Activated T-helper 2 cell treated with anti-CD3 and anti-CD28 coated beads, Interferon-gamma antibody, Interleukin-2, Interleukin-4, amounts not matched to agents 10 μg/mL and 5 μg/mL and 100 μg/mL, durations not matched to agents 14 hours and 24 hours and 36 hours (primary cell): Measurements from ENCODE around the gene SRGAP2C. TPM values are rescaled to one million over a fixed set of nuclear protein-coding genes. Genes with fewer than 3 reads are reported as not detected.
"Not testable (repeated sequence)": the region's sequence is repeated elsewhere in the genome, so short reads cannot be mapped to it uniquely, and the experiment has no call there.

Source experiments
- DNase-seq: peaks from one replicate; pipeline ENCODE4 v3.0.0; 2021; ENCODE audit warnings: low spot score
- H3K27ac Mint-ChIP-seq: one replicate; pipeline ENCODE4 v1.8.0; 2021; ENCODE audit warnings: mixed read lengths
- H3K27me3 Mint-ChIP-seq: one replicate; pipeline ENCODE4 v1.8.0; 2021; ENCODE audit warnings: low read depth, mixed read lengths
- H3K36me3 Mint-ChIP-seq: one replicate; pipeline ENCODE4 v1.8.0; 2021; ENCODE audit warnings: low read depth, mixed read lengths
- H3K4me1 Mint-ChIP-seq: one replicate; pipeline ENCODE4 v1.8.0; 2021; ENCODE audit warnings: low read depth, mixed read lengths
- H3K4me3 Mint-ChIP-seq: one replicate; pipeline ENCODE4 v1.8.0; 2021; ENCODE audit warnings: low read depth, mild to moderate bottlenecking, moderate library complexity, mixed read lengths
- H3K9me3 Mint-ChIP-seq: one replicate; pipeline ENCODE4 v1.8.0; 2021; ENCODE audit warnings: mixed read lengths
- intact Hi-C: fragments of 100-400 bp; cut with micrococcal nuclease; formaldehyde crosslinking; loops from one replicate; pipeline ENCODE4 v1.15.1; 2023
- total RNA-seq: library from RNA; stranded (reverse); gene quantifications from 2 replicates; pipeline ENCODE4 v1.2.3, GENCODE V29; 2022

SRGAP2C gene
- total RNA-seq, 1 donor from 2014 or later: 51.6 TPM

- H3K27me3 Mint-ChIP-seq, DNase-seq, H3K36me3 Mint-ChIP-seq, intact Hi-C loops, H3K27ac Mint-ChIP-seq, H3K4me3 Mint-ChIP-seq: not testable (repeated sequence)
- H3K9me3 Mint-ChIP-seq: peaks cover 23% of the 10 kb centered on the region
- peaks cover 26% of the 10 kb centered on the region for H3K4me1 Mint-ChIP-seq
These were observed 248.7 kb downstream of the SRGAP2C start for GRCh38 chr1:121433517-121433916.

- H3K36me3 Mint-ChIP-seq, H3K27me3 Mint-ChIP-seq, H3K27ac Mint-ChIP-seq, intact Hi-C loops, H3K4me3 Mint-ChIP-seq, DNase-seq: not testable (repeated sequence)
- Mint-ChIP-seq H3K4me1 (peaks cover 15% of the 10 kb centered on the region), H3K9me3 (peaks cover 47% of the 10 kb centered on the region)
These were observed 254.1 kb downstream of the SRGAP2C start for GRCh38 chr1:121438862-121439261.

GRCh38 chr1:121440993-121441392 lies 256.2 kb downstream of the SRGAP2C start:
- peaks cover 42% of the 10 kb centered on the region for H3K9me3 Mint-ChIP-seq
- no peak overlapping the region for H3K27ac Mint-ChIP-seq
- H3K4me3 Mint-ChIP-seq: no peak overlapping the region
- H3K27me3 Mint-ChIP-seq: peaks cover 4% of the 10 kb centered on the region
- no peak for DNase-seq
- H3K36me3 Mint-ChIP-seq: peaks cover 3% of the 10 kb centered on the region
- intact Hi-C loops: loop anchor here (5.0 kb wide), 1 partner anchor 76 kb away; no protein-coding TSS in a partner anchor
- H3K4me1 Mint-ChIP-seq: peaks cover 22% of the 10 kb centered on the region

Other genes with a start within 250 kb of the SRGAP2C start
- 22.6 and 23.1 TPM in 2 replicates for gene FAM72B, start 635 bp upstream of the SRGAP2C start, total RNA-seq